Measurements from ENCODE around the gene CD38.

CD38 gene

GRCh38 chr4:15740764-15741404 lies 37.2 kb upstream of the CD38 start:
- H3K4me3 ChIP-seq (ENCODE audit: low read length): no peak overlapping the region
- no peak for DNase-seq (ENCODE audit: low read depth)
- no peak for TF ChIP-seq CTCF (conservative IDR thresholded peaks at IDR 0.05; ENCODE audit: low read length)

- no peak for TF ChIP-seq CTCF (conservative IDR thresholded peaks at IDR 0.05; ENCODE audit: low read length)
- no peak for DNase-seq (ENCODE audit: low read depth)
- H3K4me3 ChIP-seq (ENCODE audit: low read length): no peak overlapping the region
Measured at GRCh38 chr4:15742083-15742582, 36.0 kb upstream of the CD38 start.

DNA sequence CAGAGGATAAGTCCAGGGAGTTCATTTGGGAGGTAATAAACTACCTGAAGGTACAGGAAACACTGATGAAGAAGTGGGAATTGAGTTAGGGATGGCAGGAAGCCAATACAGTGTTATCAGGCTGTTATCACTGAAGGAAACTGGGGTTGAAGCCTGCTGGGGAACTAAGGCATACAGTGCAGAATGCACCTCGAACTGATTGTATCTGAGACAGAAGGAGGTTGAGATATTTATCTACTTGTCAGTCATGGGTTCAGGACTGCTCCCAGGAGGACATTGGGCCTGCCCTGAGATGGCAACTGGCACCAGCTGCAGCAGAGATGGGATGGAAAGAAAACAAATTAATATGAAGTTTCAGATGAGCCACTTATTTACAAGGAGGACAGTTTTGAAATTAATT lies 35.5 kb upstream of the CD38 start:
- no peak for DNase-seq (ENCODE audit: low read depth)
- TF ChIP-seq CTCF (conservative IDR thresholded peaks at IDR 0.05; ENCODE audit: low read length): no peak

DNA sequence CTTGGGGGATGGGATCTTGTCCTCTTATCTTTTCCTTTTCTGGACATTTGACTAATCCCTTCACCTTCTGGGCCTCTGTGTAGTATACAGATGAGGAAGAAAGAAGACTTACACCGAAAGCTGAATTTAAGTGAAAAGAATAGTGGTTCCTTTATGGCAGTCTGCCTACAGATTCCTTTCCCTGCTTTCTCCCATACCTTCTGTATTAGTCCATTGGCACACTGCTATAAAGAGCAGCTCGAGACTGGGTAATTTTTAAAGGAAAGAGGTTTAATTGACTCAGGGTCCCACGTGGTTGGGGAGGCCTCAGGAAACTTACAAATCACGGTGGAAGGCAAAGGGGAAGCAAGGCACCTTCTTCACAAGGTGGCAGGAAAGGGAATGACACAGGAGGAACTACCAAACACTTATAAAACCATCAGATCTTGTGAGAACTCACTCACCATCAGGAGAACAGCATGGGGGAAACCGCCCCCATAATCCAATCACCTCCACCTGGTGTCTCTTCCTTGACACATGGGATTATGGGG lies 34.0 kb upstream of the CD38 start:
- DNase-seq (ENCODE audit: low read depth): peak; percentile 44
- no peak for TF ChIP-seq CTCF (conservative IDR thresholded peaks at IDR 0.05; ENCODE audit: low read length)
- no peak overlapping the region for H3K4me3 ChIP-seq (ENCODE audit: low read length)

More for the DNA sequence above, 35.5 kb upstream of the CD38 start:
- no peak overlapping the region for H3K4me3 ChIP-seq (ENCODE audit: low read length)

DNA sequence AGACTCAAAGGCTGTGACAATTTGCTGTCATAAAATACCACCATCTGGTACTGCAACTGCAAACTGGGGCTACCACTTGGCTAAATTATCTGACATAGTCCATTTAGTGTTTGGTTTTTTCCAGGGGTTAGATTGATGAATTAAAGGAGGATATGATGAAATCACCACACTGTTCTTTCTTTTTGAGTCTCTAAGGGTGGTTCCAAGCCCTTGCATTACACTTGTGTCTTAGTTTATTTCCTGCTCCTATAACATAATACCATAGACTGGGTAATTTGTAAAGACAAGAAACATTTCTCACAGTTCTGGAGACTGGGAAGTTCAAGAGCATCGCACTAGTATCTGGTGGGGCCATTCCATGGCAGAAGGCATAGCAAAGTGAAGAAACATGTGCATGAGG lies 32.0 kb upstream of the CD38 start:
- no peak overlapping the region for H3K4me3 ChIP-seq (ENCODE audit: low read length)
- TF ChIP-seq CTCF (conservative IDR thresholded peaks at IDR 0.05; ENCODE audit: low read length): no peak
- DNase-seq (ENCODE audit: low read depth): no peak

DNA sequence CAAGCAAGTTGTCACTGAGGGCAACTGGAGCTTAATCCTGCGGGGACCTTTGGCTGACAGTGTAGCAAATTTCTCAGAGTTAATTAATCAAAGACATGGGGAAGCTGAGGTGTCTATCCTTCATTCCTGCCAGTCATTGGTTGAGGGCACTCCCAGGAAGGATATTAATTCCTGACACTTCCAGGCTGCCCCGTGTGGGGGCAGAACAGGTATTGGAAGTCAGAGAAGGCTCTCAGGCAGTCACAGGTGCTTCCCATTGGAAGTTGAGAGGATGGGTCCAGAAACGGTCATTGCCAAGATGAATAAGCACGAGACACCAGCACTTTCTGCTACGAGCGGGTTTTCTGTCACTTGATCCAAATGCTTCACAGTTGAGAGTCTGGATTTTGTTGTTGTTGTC lies 29.1 kb upstream of the CD38 start:
- TF ChIP-seq CTCF (conservative IDR thresholded peaks at IDR 0.05; ENCODE audit: low read length): no peak
- no peak for DNase-seq (ENCODE audit: low read depth)
- H3K4me3 ChIP-seq (ENCODE audit: low read length): no peak overlapping the region

DNA sequence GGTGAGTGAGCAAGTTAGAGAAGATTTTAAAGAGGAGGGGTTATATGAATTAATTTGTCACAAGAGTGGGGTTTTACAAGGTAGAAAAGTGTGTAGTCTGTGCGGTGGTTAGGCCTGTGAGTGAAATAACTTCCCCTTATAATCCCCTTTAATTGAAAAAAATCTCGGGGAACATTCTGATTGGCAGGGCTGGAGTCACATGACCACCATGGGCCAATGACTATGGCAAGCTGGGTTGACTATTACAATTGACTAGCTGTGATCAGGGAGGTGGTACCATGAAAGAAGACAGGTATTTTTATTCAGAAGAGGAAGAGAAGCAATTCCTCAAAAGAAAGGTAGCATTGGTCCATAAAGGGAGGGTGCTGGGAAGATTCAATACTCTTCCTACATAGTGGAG lies 27.0 kb upstream of the CD38 start:
- H3K4me3 ChIP-seq (ENCODE audit: low read length): no peak overlapping the region
- TF ChIP-seq CTCF (conservative IDR thresholded peaks at IDR 0.05; ENCODE audit: low read length): no peak
- no peak for DNase-seq (ENCODE audit: low read depth)

Measured in AG10803 (cell line).